H9 (cell line): ENCODE measurements around the gene IDH3B. TPM values are rescaled to one million over a fixed set of nuclear protein-coding genes. Genes with fewer than 3 reads are reported as not detected.

Experiments used
- DNase-seq: peaks from one replicate; pipeline ENCODE4 v3.0.0-alpha.2; 2017
- H2AFZ ChIP-seq: one replicate; pipeline ENCODE4 v1.6.1; 2013; ENCODE audit warnings: mild to moderate bottlenecking, low read length, control low read depth, moderate library complexity
- H2AK5ac ChIP-seq: 2 replicates; pipeline ENCODE4 v1.6.1; 2013; ENCODE audit warnings: low read length, control low read depth, mixed read lengths; ENCODE audit not compliant: insufficient read length
- H2BK120ac ChIP-seq: one replicate; pipeline ENCODE4 v1.6.1; 2013; ENCODE audit warnings: low read depth, mild to moderate bottlenecking, low read length, control low read depth, inconsistent platforms; ENCODE audit not compliant: poor library complexity, severe bottlenecking
- H2BK12ac ChIP-seq: 2 replicates; pipeline ENCODE4 v1.6.1; 2013; ENCODE audit warnings: low read length, control low read depth, mixed read lengths, low read depth; ENCODE audit not compliant: insufficient read length
- H2BK15ac ChIP-seq: 2 replicates; pipeline ENCODE4 v1.6.1; 2013; ENCODE audit warnings: low read depth, low read length, control low read depth
- H2BK20ac ChIP-seq: one replicate; pipeline ENCODE4 v1.6.1; 2013; ENCODE audit warnings: low read depth, mild to moderate bottlenecking, low read length, control low read depth, inconsistent platforms; ENCODE audit not compliant: poor library complexity, severe bottlenecking
- H2BK5ac ChIP-seq: 2 replicates; pipeline ENCODE4 v1.6.1; 2013; ENCODE audit warnings: low read length, control low read depth, mixed read lengths; ENCODE audit not compliant: insufficient read length
- H3K14ac ChIP-seq: 2 replicates; pipeline ENCODE4 v1.6.1; 2013; ENCODE audit warnings: low read length, control low read depth; ENCODE audit not compliant: insufficient read depth
- H3K18ac ChIP-seq: 2 replicates; pipeline ENCODE4 v1.6.1; 2013; ENCODE audit warnings: low read depth, mild to moderate bottlenecking, mixed read lengths, low read length, control low read depth; ENCODE audit not compliant: insufficient read length
- H3K23ac ChIP-seq: 2 replicates; pipeline ENCODE4 v1.6.1; 2013; ENCODE audit warnings: low read length, control low read depth, mixed read lengths, low read depth; ENCODE audit not compliant: insufficient read length
- H3K23me2 ChIP-seq: 2 replicates; pipeline ENCODE4 v1.6.1; 2013; ENCODE audit warnings: low read depth, mild to moderate bottlenecking, mixed read lengths, low read length, control low read depth; ENCODE audit not compliant: insufficient read length, poor library complexity, severe bottlenecking
- H3K27ac ChIP-seq: 2 replicates; pipeline ENCODE4 v1.5.1; 2013; ENCODE audit warnings: low read length, control low read depth, mixed read lengths, low read depth; ENCODE audit not compliant: insufficient read length
- H3K27me3 ChIP-seq: 2 replicates; pipeline ENCODE4 v1.6.1; 2013; ENCODE audit warnings: low read length, control low read depth, inconsistent platforms; ENCODE audit not compliant: insufficient read depth
- H3K4ac ChIP-seq: 2 replicates; pipeline ENCODE4 v1.6.1; 2013; ENCODE audit warnings: low read depth, mild to moderate bottlenecking, control low read depth, inconsistent platforms, low read length, moderate library complexity
- H3K4me1 ChIP-seq: 2 replicates; pipeline ENCODE4 v1.6.1; 2013; ENCODE audit warnings: low read length, control low read depth, inconsistent platforms; ENCODE audit not compliant: insufficient read depth
- H3K4me2 ChIP-seq: 2 replicates; pipeline ENCODE4 v1.6.1; 2013; ENCODE audit warnings: low read length, control low read depth, mixed read lengths; ENCODE audit not compliant: insufficient read length, insufficient read depth
- H3K56ac ChIP-seq: 2 replicates; pipeline ENCODE4 v1.6.1; 2013; ENCODE audit warnings: low read depth, mild to moderate bottlenecking, mixed read lengths, low read length, control low read depth; ENCODE audit not compliant: insufficient read length
- H3K79me1 ChIP-seq: 2 replicates; pipeline ENCODE4 v1.6.1; 2013; ENCODE audit warnings: low read depth, mild to moderate bottlenecking, moderate library complexity, low read length, control low read depth, inconsistent platforms; ENCODE audit not compliant: insufficient read depth, poor library complexity, severe bottlenecking
- H3K79me2 ChIP-seq: 2 replicates; pipeline ENCODE4 v1.6.1; 2013; ENCODE audit warnings: low read length, control low read depth, inconsistent platforms; ENCODE audit not compliant: insufficient read depth
- H3K9ac ChIP-seq: 2 replicates; pipeline ENCODE4 v1.6.1; 2013; ENCODE audit warnings: low read length, control low read depth, mixed read lengths; ENCODE audit not compliant: insufficient read length; ENCODE audit errors: extremely low read depth
- H3K9me3 ChIP-seq: one replicate; pipeline ENCODE4 v1.6.1; 2013; ENCODE audit warnings: low read depth, low read length, inconsistent platforms; ENCODE audit not compliant: control insufficient read depth
- H3T11ph ChIP-seq: one replicate; pipeline ENCODE4 v1.6.1; 2013; ENCODE audit warnings: mild to moderate bottlenecking, low read length, control low read depth, inconsistent platforms
- H4K20me1 ChIP-seq: one replicate; pipeline ENCODE4 v1.6.1; 2013; ENCODE audit not compliant: control insufficient read depth, insufficient read length, insufficient read depth
- H4K5ac ChIP-seq: 2 replicates; pipeline ENCODE4 v1.6.1; 2013; ENCODE audit warnings: low read depth, mild to moderate bottlenecking, mixed read lengths, low read length, control low read depth; ENCODE audit not compliant: insufficient read length
- H4K8ac ChIP-seq: replicated peaks from 2 replicates; pipeline ENCODE4 v1.6.1; 2013; ENCODE audit warnings: low read length, control low read depth, mixed read lengths, low read depth; ENCODE audit not compliant: insufficient read length
- H4K91ac ChIP-seq: 2 replicates; pipeline ENCODE4 v1.6.1; 2013; ENCODE audit warnings: low read depth, mild to moderate bottlenecking, moderate library complexity, mixed read lengths, low read length, control low read depth; ENCODE audit not compliant: insufficient read length
- H3K27ac Mint-ChIP-seq, 3 experiments: 2 replicates in 2 of 3; 3 replicates in 1 of 3; pipeline ENCODE4 v1.8.0; 2020 to 2021; ENCODE audit warnings: mixed read lengths in 3 of 3, mild to moderate bottlenecking in 1 of 3, moderate library complexity in 1 of 3
- H3K27me3 Mint-ChIP-seq: 2 replicates; pipeline ENCODE4 v1.8.0; 2021; ENCODE audit warnings: low read depth, mild to moderate bottlenecking, moderate library complexity, mixed read lengths
- H3K36me3 Mint-ChIP-seq, 3 experiments: 2 replicates in 2 of 3; 3 replicates in 1 of 3; pipeline ENCODE4 v1.8.0; 2020 to 2021; ENCODE audit warnings: low read depth in 3 of 3, mixed read lengths in 3 of 3; ENCODE audit not compliant: insufficient read depth in 1 of 3
- H3K4me1 Mint-ChIP-seq, 2 experiments: 2 replicates each; pipeline ENCODE4 v1.8.0; 2020; ENCODE audit warnings: mixed read lengths in 2 of 2
- H3K4me3 Mint-ChIP-seq, 2 experiments: 2 replicates in 1 of 2; 3 replicates in 1 of 2; pipeline ENCODE4 v1.8.0; 2020 to 2021; ENCODE audit warnings: mild to moderate bottlenecking in 2 of 2, mixed read lengths in 2 of 2, moderate library complexity in 1 of 2
- H3K9me3 Mint-ChIP-seq, 2 experiments: 2 replicates in 1 of 2; 3 replicates in 1 of 2; pipeline ENCODE4 v1.8.0; 2020; ENCODE audit warnings: mild to moderate bottlenecking in 2 of 2, mixed read lengths in 2 of 2, moderate library complexity in 1 of 2
- WGBS: extraction: QIAGEN DNeasy Blood & Tissue Kit; methylation state at CpG from one replicate; pipeline ENCODE4 v1.1.7; 2013; ENCODE audit warnings: missing lambda C conversion rate, low lambda C conversion rate, mixed read lengths; ENCODE audit not compliant: insufficient read length; ENCODE audit errors: extremely low coverage; 5-methylcytosine and 5-hydroxymethylcytosine counted together
- total RNA-seq: library from RNA; stranded (reverse); gene quantifications from 2 replicates; pipeline ENCODE4 v1.2.1, GENCODE V29; 2021
- TF ChIP-seq, protein P1 (sequence below): fragments of 200-600 bp; sonication (generic); conservative IDR thresholded peaks from 3 replicates; pipeline ENCODE4 v1.8.0; 2021; ENCODE audit warnings: antibody characterized with exemption, mild to moderate bottlenecking

IDH3B gene
- total RNA-seq, 1 experiment from 2014 or later: 114 TPM

DNA sequence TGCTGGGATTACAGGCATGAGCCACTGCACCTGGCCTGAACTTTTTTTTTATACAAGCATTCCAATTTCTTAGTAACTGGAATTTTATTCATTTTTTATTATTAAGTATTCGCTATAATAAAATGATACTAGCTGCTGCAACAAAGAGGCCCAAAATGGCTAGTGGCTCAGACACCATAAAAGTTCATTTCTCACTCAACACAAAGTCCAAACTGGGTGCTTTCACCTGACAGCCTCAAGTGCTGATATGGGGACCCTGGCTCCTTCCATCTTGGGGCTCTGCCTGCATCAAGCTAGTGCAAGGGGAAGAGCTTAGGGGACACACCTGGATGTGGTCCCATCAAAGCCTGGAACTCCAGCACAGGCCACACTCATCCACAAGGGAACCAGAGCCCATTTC, 23.8 kb downstream of the IDH3B start:
- Histone ChIP-seq H2BK12ac (no peak overlapping the region), H3K4me2 (no peak overlapping the region), H2AFZ (no peak overlapping the region), H3K23me2 (no peaks in the 10 kb centered on the region), H3K79me1 (no peaks in the 10 kb centered on the region), H3K27me3 (no peaks in the 10 kb centered on the region), H3K18ac (no peak overlapping the region), H3K79me2 (no peaks in the 10 kb centered on the region), H4K5ac (no peak overlapping the region), H3K56ac (no peak overlapping the region), H3T11ph (no peak overlapping the region), H4K91ac (no peak overlapping the region), H3K4me1 (no peaks in the 10 kb centered on the region), H3K9ac (no peak overlapping the region), H3K23ac (no peak overlapping the region), H2BK5ac (no peak overlapping the region), H3K27ac (no peak overlapping the region), H2BK20ac (no peak overlapping the region), H4K8ac (no peak overlapping the region), H2AK5ac (no peak overlapping the region), H3K4ac (no peak overlapping the region), H2BK120ac (no peak overlapping the region), H3K9me3 (no peaks in the 10 kb centered on the region), H2BK15ac (no peak overlapping the region), H4K20me1 (no peaks in the 10 kb centered on the region), H3K14ac (no peak overlapping the region)
- TF ChIP-seq, protein P1, sequence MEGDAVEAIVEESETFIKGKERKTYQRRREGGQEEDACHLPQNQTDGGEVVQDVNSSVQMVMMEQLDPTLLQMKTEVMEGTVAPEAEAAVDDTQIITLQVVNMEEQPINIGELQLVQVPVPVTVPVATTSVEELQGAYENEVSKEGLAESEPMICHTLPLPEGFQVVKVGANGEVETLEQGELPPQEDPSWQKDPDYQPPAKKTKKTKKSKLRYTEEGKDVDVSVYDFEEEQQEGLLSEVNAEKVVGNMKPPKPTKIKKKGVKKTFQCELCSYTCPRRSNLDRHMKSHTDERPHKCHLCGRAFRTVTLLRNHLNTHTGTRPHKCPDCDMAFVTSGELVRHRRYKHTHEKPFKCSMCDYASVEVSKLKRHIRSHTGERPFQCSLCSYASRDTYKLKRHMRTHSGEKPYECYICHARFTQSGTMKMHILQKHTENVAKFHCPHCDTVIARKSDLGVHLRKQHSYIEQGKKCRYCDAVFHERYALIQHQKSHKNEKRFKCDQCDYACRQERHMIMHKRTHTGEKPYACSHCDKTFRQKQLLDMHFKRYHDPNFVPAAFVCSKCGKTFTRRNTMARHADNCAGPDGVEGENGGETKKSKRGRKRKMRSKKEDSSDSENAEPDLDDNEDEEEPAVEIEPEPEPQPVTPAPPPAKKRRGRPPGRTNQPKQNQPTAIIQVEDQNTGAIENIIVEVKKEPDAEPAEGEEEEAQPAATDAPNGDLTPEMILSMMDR: no peak
- no peak for DNase-seq
- Mint-ChIP-seq H3K27ac (no peak overlapping the region), H3K4me3 (no peak overlapping the region), H3K36me3 (no peaks in the 10 kb centered on the region), H3K27me3 (peaks cover 38% of the 10 kb centered on the region), H3K4me1 (no peaks in the 10 kb centered on the region), H3K9me3 (no peaks in the 10 kb centered on the region)
- WGBS: no CpG with 5 or more reads among the region's 1 CpG
